T-helper 1 cell treated with Interleukin-12 subunit alpha and Interleukin-12 subunit beta and Interleukin-4 antibody, amounts not matched to agents 30 μg/mL and 1 μg/mL, for 36 hours (primary cell): ENCODE measurements around the gene KIF22.

Experiments
- H3K27ac Mint-ChIP-seq: one replicate; pipeline ENCODE4 v1.8.0; 2021; ENCODE audit warnings: mild to moderate bottlenecking, mixed read lengths
- H3K27me3 Mint-ChIP-seq: one replicate; pipeline ENCODE4 v1.8.0; 2021; ENCODE audit warnings: low read depth, mixed read lengths
- H3K36me3 Mint-ChIP-seq: one replicate; pipeline ENCODE4 v1.8.0; 2021; ENCODE audit warnings: low read depth, mixed read lengths
- H3K4me1 Mint-ChIP-seq: one replicate; pipeline ENCODE4 v1.8.0; 2021; ENCODE audit warnings: low read depth, mixed read lengths
- H3K4me3 Mint-ChIP-seq: one replicate; pipeline ENCODE4 v1.8.0; 2021; ENCODE audit warnings: mild to moderate bottlenecking, moderate library complexity, mixed read lengths
- H3K9me3 Mint-ChIP-seq: one replicate; pipeline ENCODE4 v1.8.0; 2021; ENCODE audit warnings: mixed read lengths

The KIF22 gene

DNA sequence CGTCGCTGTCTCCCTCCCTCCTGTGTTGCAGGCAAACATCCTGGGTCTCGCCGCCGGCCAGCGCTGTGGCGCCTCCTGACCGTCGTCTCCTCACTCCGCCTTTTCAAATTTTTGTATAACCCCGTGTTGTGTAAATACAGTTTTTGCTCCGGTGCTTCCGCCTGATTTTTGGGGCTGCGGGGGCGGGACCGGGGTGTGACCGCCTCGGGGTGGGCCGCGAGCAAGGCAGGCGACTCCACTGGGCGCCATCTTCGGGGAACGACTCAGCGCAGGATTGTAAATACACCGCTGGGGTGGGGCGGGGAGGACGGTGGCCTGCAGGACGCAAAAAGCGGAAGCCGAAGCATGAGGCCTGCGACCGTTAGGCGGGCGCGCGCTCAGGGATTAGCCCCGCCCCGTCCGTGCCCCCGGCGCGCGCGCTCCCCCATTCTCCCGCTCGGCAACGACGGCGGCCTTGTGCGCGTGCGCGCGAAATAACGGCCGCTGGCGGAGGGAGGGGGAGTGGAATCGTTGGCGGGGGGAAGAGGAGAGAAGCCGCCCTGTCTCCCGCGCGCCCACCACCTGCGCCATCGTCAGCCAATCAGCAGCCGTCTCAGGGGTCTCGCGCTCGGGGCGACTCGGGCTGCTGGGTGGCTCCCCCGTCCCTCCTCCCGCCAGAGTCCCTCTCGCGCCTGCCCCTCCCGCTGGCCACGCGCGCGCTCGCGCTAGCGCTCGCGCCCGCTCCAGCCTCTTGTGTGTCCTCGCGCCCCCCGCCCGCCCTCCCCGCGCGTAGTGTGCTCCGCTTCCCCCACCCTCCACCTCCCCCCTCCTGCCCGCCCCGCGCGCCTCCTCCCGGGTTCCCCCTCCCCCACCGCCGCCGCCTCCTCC is 14.9 kb downstream of the KIF22 start:
- no peaks in the 10 kb centered on the region for H3K9me3 Mint-ChIP-seq
- H3K27ac Mint-ChIP-seq: peak overlapping the region; percentile 99
- peak overlapping the region; percentile 99 for H3K4me3 Mint-ChIP-seq
- H3K4me1 Mint-ChIP-seq: peaks cover 39% of the 10 kb centered on the region
- H3K36me3 Mint-ChIP-seq: peaks cover 44% of the 10 kb centered on the region
- no peaks in the 10 kb centered on the region for H3K27me3 Mint-ChIP-seq

DNA sequence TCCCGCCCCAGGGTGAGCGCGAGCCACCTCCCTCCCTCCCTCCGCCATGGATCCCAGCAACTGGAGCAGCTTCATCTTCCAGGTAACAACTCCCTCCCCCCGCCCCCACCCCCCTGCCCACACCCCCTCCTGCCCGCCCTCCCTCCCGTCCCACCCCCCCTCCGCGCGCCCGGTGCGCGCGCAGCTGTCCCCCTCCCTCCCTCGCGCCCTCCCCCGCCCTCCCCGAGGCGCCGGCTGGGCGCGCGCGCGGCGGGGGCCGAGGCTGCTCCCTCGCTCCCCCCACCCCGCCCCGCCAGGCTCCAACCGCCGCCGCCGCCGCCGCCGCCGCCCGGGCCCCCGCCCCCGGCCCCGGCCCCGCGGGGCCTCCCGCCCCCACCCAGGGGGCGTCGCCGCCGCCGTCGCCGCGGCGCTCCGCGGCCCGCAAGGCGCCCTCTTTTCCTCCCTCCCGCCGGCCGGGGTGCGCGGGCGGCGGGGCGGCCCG is 15.6 kb downstream of the KIF22 start, which contains the start of gene MAZ:
TSS of gene MAZ (plus strand) at position 431 of the 481 bp plus-strand sequence. CDS start 173 bp downstream, outside the sequence.
- Mint-ChIP-seq H3K9me3 (no peaks in the 10 kb centered on the region), H3K4me3 (peak within 1 kb of the TSS; percentile 99), H3K27ac (peak within 1 kb of the TSS; percentile 99), H3K27me3 (no peaks in the 10 kb centered on the region), H3K4me1 (peaks cover 46% of the 10 kb centered on the region), H3K36me3 (peaks cover 45% of the 10 kb centered on the region)

DNA sequence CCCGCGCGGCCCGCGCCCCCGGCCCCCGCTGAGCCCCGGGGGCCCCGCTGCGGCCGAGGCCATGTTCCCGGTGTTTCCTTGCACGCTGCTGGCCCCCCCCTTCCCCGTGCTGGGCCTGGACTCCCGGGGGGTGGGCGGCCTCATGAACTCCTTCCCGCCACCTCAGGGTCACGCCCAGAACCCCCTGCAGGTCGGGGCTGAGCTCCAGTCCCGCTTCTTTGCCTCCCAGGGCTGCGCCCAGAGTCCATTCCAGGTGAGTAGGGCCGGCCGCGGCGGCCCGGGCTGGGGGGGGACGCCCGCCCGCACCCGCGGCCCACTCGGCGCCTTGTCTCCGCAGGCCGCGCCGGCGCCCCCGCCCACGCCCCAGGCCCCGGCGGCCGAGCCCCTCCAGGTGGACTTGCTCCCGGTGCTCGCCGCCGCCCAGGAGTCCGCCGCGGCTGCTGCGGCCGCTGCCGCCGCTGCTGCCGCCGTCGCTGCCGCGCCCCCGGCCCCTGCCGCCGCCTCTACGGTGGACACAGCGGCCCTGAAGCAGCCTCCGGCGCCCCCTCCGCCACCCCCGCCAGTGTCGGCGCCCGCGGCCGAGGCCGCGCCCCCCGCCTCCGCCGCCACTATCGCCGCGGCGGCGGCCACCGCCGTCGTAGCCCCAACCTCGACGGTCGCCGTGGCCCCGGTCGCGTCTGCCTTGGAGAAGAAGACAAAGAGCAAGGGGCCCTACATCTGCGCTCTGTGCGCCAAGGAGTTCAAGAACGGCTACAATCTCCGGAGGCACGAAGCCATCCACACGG is 16.3 kb downstream of the KIF22 start:
- H3K4me1 Mint-ChIP-seq: peaks cover 49% of the 10 kb centered on the region
- peak overlapping the region; percentile 92 for H3K4me3 Mint-ChIP-seq
- H3K36me3 Mint-ChIP-seq: peaks cover 39% of the 10 kb centered on the region
- H3K9me3 Mint-ChIP-seq: no peaks in the 10 kb centered on the region
- H3K27me3 Mint-ChIP-seq: peaks cover 4% of the 10 kb centered on the region
- H3K27ac Mint-ChIP-seq: peak overlapping the region; percentile 92

DNA sequence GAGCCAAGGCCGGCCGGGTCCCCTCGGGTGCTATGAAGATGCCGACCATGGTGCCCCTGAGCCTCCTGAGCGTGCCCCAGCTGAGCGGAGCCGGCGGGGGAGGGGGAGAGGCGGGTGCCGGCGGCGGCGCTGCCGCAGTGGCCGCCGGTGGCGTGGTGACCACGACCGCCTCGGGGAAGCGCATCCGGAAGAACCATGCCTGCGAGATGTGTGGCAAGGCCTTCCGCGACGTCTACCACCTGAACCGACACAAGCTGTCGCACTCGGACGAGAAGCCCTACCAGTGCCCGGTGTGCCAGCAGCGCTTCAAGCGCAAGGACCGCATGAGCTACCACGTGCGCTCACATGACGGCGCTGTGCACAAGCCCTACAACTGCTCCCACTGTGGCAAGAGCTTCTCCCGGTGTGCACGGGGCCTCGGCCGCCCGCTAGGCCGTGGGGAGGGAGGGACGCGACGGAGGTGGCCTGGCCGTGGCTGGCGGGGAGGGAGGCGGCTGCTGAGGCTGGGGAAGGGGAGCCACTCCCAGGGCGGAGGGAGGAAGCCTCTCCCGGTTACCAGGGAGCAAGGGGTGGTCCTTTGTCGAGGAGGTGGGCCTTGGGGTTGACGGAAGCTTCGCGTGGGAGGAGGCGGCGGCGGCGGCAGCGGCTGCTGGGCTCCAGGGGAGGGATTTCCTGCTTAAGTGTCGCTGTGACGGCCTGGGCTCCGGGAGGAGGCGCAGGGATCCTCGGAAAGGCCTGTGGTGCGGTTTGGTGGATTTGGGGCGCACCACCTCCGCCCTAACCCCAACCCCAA is 17.1 kb downstream of the KIF22 start:
- no peaks in the 10 kb centered on the region for H3K9me3 Mint-ChIP-seq
- peak overlapping the region; percentile 92 for H3K27ac Mint-ChIP-seq
- H3K4me3 Mint-ChIP-seq: peak overlapping the region; percentile 92
- H3K36me3 Mint-ChIP-seq: peaks cover 36% of the 10 kb centered on the region
- peaks cover 6% of the 10 kb centered on the region for H3K27me3 Mint-ChIP-seq
- H3K4me1 Mint-ChIP-seq: peaks cover 47% of the 10 kb centered on the region

DNA sequence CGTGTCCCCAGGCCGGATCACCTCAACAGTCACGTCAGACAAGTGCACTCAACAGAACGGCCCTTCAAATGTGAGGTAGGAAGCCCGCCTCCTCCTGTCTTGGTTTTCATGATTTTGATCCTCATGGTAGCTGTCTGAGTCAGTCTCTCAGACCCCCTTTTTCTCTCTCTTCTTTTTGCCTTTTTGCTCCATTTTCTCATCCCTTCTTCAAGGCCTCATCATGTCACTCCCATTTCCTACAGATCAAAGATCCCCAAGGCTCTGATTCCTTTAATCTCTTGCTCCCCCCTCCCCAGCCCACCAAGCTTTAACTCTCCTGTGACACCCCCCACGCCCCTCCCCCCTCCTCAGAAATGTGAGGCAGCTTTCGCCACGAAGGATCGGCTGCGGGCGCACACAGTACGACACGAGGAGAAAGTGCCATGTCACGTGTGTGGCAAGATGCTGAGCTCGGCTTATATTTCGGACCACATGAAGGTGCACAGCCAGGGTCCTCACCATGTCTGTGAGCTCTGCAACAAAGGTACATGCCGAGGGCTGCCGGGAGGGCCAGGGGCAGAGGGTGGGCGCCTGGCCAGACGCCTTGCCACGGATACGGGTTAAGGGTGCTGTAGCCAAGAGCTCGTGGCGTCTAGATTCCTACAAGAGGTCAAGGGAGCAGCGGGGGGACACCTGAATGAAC is 17.8 kb downstream of the KIF22 start:
- Mint-ChIP-seq H3K27ac (peak overlapping the region; percentile 92), H3K4me1 (peaks cover 50% of the 10 kb centered on the region), H3K9me3 (no peaks in the 10 kb centered on the region), H3K4me3 (peak overlapping the region; percentile 92), H3K27me3 (peaks cover 11% of the 10 kb centered on the region), H3K36me3 (peaks cover 31% of the 10 kb centered on the region)

DNA sequence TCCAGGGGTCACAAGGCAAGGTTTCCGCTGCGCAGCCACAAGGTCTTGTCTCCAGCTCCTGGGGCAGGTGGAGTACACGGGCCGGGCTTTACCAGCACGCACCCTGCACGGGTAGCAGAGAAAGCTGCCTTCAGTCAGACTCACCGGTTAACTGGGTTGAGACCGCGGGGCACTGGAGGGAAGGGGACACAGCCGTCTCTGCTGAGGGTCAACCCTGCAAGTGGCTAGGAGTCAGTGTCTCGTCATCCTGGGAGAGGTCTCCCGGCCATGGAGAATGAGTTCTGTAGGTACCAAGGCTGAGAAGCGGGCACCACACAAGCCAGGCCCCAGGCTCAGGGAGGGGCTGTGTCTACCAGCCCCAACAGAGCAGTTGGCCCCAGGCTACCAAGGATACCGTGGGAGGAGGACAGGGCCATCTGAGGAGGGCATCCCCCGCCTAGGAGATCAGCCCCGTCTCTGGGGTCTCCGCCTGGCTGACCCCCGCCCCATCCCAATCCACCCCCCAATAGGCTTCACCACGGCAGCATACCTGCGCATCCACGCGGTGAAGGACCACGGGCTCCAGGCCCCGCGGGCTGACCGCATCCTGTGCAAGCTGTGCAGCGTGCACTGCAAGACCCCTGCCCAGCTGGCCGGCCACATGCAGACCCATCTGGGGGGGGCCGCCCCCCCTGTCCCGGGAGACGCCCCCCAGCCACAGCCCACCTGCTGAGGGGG is 18.6 kb downstream of the KIF22 start:
- Mint-ChIP-seq H3K27me3 (peaks cover 11% of the 10 kb centered on the region), H3K4me3 (peak overlapping the region; percentile 92), H3K4me1 (peaks cover 42% of the 10 kb centered on the region), H3K36me3 (peaks cover 25% of the 10 kb centered on the region), H3K9me3 (no peaks in the 10 kb centered on the region), H3K27ac (no peak overlapping the region)

DNA sequence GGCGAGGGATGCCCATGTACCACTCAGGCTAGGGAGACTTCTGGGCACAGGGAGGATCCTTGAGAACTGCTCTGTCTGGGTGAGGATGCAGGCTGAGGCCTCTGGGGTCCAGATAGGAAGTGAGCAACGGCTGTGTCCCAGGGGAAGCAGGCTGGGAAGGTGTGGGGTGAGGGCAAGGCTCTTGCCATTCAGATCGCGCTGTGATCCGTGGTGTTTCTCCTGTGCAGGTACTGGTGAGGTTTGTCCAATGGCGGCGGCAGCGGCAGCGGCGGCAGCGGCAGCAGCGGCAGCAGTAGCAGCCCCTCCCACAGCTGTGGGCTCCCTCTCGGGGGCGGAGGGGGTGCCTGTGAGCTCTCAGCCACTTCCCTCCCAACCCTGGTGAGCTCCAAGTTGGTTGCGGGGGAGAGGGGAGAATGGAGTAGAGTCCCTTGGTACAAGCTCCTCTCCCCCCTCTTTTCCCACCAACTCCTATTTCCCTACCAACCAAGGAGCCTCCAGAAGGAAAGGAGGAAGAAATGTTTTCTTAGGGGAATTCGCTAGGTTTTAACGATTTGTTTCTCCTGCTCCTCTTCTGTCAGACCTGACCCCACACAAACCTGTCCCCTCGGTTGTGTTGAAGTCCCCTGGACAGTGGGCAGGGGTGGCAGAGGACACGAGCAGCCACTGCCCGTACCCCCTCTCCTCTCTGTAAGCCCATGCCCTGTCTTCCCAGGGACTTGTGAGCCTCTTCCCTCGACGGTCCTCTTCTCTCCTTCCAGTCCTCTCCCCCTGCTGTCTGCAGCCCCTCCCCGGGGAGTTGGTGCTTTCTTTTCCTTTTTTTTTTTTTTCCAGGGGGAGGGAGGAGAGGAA is 19.5 kb downstream of the KIF22 start:
- H3K36me3 Mint-ChIP-seq: peaks cover 21% of the 10 kb centered on the region
- peak overlapping the region; percentile 85 for H3K27ac Mint-ChIP-seq
- H3K9me3 Mint-ChIP-seq: no peaks in the 10 kb centered on the region
- H3K4me3 Mint-ChIP-seq: peak overlapping the region; percentile 91
- peaks cover 11% of the 10 kb centered on the region for H3K27me3 Mint-ChIP-seq
- peaks cover 43% of the 10 kb centered on the region for H3K4me1 Mint-ChIP-seq

DNA sequence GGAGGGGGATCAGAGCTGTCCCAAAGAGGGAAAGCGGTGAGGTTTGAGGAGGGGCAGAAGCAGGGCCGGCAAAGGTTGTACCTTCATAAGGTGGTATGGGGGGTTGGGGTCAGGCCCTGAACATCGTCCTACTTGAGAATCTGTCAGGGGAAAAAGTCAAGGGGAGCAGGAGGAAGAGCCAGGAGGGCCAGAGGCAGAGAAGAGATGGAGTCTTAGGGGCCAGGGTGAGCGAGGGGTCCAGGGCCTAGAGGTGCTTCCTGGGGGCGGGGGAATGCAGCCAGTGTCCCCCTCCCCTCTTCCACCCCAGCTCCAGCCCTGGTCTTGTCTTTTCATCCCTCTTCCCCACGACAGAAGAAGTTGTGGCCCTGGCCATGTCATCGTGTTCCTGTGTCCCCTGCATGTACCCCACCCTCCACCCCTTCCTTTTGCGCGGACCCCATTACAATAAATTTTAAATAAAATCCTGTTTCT is 20.2 kb downstream of the KIF22 start:
- H3K4me1 Mint-ChIP-seq: peaks cover 45% of the 10 kb centered on the region
- H3K4me3 Mint-ChIP-seq: peak overlapping the region; percentile 91
- H3K27me3 Mint-ChIP-seq: peaks cover 11% of the 10 kb centered on the region
- peak overlapping the region; percentile 85 for H3K27ac Mint-ChIP-seq
- H3K9me3 Mint-ChIP-seq: no peaks in the 10 kb centered on the region
- peaks cover 18% of the 10 kb centered on the region for H3K36me3 Mint-ChIP-seq

DNA sequence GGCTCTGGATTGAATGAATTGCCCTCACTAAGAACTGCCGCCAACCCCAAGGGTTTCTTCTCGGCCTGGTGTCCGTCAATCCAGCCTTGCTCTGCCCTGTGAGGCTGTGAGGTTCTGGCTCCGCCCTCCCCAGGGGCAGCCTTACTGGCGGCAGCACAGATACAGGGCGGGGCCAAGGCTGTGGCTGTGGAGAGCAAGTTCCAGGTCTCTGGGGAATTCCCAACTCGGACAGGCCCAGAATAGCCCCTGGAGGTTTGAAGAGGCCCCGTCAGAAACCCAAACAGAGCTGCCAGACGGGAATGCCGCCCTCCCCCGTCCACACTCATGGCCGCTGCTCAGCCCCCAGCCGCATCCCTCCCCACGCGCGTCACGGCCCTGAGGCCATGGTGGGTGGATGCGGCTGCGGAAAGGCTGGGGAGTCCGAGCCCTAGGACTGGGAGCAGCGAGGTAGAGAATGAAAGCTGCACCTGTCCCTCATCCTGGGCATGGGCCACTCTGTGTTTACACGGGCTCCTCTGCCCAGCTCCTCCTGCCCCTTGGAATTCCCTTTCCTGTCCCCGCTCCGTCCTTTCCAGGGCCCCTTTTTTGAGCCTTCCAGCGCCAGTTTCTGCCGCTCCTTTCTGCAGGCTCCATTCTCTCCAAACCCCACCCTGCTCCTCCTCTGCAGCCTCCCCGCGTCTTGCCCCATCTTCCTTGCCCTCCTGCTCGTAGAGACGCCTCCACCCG is 20.8 kb downstream of the KIF22 start:
- Mint-ChIP-seq H3K9me3 (no peaks in the 10 kb centered on the region), H3K4me3 (peak overlapping the region; percentile 91), H3K27ac (peak overlapping the region; percentile 85), H3K36me3 (peaks cover 20% of the 10 kb centered on the region), H3K27me3 (peaks cover 11% of the 10 kb centered on the region), H3K4me1 (peaks cover 46% of the 10 kb centered on the region)

DNA sequence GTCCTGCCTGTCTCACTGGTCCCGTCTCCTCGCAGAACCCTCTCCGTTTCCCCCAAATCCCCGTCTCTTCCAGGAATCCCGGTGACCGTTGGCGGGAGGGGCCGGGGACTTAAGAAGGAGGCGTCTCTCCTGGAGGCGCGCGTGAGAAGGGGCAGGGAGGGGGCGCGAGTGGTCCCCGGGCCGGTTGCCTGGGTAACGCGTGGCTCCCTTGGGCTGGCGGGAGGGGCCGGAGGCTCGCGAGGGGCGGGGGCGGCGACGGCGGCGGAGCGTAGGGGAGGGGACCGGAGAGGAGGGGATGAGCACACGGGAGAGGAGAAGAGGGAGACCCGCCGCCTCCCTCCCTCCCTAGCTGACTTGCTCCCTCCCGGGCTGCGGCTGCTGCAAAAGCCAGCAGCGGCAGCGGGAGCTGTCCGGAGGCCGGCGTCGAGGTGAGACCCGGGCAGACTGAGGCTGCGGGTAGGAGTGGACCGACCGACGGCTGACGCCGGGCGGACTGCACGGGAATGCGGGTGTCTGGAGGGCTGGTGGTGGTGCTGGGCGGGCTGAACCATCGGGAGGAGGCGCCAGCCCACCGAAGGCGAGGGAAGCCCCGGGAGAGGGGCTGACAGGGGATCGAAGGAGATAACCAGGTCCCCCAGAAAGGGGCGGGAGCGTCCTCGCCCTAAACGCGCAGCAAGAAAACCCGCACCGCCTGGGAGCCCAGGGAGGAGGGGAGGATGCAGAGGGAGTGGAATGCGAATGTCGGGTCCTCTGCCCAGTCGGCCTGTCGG is 21.5 kb downstream of the KIF22 start, which contains the start of gene PRRT2:
TSS of gene PRRT2 (plus strand) at position 298 of the 770 bp plus-strand sequence. CDS start 862 bp downstream, outside the sequence.
- Mint-ChIP-seq H3K36me3 (peaks cover 24% of the 10 kb centered on the region), H3K27ac (peak within 1 kb of the TSS; percentile 85), H3K4me3 (peak within 1 kb of the TSS; percentile 91)

More for the DNA sequence above, 21.5 kb downstream of the KIF22 start, which contains the start of gene PRRT2:
- Mint-ChIP-seq H3K9me3 (no peaks in the 10 kb centered on the region), H3K27me3 (peaks cover 11% of the 10 kb centered on the region), H3K4me1 (peaks cover 50% of the 10 kb centered on the region)
